Measurements from ENCODE around the gene TBC1D14.

Gene TBC1D14

DNA sequence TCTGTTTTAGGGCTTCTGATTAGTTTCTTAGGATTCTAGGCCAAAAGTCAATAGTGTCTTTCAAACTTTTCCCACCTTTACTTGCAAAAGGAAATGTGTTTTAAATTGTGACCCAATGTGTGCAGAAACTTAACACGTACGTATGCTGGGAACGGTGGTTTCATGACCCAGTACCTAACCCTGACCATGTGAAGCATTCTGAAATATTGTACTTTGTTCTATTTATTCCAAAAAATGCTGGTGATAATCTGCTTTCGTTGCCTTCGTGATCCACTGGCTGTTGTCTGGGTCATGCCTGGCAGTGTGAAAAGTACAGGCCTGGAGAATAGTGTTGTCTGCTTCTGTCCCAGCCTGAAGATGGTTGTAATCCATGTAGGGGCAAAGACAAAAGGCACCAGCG lies 106.9 kb downstream of the TBC1D14 start:
- no peak for DNase-seq

DNA sequence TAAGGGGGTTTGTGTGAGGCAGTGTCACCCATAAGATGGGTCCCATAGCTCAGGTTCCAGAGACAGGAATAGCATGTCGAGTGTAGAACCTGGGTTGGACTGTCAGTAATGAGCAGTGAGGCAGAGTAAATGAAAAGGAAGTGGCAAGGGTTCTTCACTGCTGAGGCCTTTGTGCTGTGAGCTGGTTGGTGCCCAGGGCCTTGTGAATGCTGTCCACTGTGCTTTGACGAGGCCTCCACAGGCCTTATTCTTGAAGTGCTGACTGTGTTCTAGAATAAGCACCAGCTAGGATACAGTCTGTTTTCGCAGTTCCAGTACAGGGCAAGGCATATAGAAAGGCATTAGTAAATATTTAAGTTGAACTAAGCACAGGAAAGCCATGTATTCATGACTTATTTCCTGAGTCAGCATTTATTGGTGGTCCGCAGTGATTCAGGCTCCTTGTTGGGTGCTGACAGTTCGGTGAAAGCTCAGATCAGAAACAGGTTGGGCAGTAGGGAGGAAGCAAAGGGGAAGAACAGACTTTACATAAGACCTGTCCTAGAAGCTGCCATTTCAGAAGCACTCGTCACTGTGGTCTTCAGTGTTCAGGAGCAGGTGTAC lies 107.9 kb downstream of the TBC1D14 start:
- DNase-seq, result peak in 13 of 56 donors; percentile 6 to 57 (median 28)

DNA sequence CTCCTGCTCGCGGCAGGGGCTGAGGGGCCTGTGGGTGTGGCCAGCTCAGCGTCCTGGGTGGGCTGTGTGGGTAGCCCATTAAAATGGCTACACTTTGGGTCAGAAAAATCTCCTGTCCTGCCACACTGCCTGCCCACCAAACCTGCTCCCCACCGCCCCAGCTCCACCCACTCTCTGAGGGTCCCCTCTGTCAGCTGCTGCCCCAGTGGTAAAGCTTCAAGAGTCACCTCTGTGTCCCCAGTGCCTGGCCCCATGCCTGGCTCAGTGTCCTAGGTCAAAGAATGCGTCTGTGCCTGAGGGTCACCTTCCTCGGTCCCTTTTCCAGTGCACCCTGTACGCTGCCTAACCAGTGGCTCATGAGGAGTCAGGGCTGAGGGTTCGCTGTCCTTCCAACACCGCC lies 108.7 kb downstream of the TBC1D14 start:
- no peak for DNase-seq

DNA sequence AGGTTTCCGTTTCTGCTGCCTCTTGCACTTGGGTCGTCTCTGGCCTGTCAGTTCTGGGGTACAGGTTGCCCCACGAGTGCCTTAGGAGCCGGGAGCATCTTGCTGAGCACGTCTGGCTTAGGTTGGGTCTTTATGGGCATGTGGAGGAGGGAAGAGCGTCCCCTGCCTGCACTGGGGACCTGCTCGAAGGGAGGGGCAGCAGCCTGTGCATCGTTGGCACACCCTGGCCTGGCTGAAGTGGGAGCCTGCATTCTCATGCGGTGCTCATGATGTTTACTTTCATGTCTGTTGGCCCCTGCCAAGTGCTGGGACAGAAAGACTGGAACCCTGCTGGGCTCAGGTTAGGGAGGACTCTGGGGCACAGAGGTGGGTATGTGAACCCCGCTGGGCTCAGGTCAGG lies 109.7 kb downstream of the TBC1D14 start:
- DNase-seq, result no peak

DNA sequence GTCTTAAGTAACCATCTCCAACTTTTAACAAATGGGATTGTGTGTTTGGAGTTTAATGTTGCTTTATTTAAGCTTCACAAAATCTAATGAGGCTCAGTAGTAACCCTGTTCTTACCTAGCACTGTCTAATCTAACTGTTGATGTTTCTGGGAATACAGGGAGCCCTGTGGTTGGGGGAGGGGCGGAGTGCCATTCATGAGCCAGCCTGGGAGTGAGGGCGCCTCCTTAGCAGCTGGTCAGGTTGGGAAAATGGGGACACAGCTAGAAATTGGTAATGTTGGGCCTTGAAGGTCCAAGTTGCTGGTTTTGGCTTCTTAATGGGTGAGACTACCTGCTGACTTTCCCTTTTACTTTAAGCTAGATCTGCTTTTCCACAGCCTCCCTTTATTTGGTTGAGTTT lies 110.7 kb downstream of the TBC1D14 start:
- no peak for DNase-seq

DNA sequence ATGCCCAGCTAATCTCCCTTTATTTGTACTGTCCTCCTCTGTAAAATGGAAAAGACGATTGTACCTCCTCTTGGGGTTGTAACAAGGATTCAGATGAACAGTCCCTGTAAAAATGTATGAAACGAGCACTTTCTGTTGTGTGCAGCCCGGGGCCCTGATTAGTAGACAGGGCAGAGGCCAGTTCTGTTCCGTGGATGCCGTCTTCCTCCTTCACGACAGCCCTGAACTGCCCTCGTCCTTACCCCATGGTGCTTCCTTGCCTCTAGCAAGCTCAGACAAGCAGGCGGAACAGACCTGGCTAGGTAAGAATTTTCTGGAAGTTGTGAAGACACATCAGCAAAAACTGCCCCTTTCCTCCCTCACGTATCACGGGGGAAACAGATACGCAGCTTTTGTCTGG lies 111.2 kb downstream of the TBC1D14 start:
- no peak for DNase-seq

DNA sequence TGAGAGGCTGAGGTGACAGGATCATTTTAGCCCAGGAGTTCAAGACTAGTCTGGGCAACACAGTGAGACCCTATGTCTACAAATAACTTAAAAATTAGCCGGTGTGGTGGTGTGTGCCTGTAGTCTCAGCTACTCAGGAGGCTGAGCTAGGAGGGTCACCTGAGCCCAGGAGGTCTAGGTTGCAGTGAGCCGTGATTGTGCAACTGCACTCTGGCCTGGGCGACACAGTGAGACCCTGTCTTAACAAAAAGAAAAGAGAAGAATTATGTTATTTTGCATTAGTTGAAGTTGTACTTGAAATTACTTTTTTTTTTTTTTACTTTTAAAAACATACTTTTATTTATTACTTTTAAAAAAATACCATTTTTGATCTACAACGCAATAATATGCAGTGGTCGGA lies 111.7 kb downstream of the TBC1D14 start:
- no peak for DNase-seq

DNA sequence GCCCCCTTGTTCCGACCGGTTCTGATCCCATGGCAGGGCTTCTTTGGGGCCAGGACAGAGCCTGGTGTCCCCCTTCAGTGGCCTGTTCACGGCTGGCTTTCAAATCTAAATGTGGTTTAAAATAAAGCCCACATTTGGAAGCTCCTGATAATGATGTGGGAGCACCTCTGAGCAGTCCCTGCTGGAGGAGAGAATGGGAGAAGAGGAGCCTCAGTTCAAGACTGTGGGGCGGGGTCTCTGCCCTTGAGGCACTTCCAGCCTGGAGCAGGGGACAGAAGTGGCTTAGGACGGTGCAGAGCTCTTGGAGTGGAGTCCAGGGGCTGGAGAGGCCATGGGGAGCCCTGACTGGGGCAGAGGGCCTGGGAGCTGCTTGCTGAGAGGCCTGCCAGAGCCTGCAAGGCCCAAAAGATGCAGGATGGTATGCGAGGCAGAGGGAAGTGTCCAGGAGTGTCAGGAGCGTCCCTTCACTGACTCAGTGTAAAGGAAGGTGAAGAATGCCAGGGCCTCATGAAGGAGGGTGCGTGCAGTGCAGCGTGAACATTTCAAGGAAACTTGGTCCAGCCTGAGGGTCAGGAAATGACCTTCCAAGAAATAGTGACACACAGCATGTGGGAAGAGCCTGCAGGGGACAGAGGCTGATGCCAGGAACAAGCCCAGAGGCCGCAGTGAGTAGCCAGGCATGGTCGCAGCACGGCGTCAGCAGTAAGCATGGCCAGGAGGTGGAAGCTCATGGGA lies 112.5 kb downstream of the TBC1D14 start:
- DNase-seq, result no peak

DNA sequence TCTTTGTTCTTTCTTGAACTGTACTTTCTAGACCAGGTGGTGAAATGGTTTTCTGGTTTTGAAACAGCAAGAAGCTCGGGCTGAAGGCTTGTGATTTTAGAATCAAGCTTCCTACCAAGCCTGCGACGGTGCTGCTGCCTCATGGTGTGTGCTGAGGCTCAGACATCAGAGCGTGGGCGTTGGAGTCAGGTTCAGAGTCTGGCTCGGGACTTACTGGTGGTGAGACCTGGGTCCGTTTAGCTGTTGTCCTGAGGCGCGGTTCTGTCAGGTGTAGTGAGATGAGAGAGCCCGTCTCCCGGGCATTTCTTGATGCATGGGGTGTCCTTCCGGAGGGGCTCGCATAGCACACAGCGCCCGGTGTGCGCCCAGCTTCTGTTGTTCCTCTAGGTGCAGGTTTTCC lies 113.9 kb downstream of the TBC1D14 start:
- DNase-seq, result no peak

DNA sequence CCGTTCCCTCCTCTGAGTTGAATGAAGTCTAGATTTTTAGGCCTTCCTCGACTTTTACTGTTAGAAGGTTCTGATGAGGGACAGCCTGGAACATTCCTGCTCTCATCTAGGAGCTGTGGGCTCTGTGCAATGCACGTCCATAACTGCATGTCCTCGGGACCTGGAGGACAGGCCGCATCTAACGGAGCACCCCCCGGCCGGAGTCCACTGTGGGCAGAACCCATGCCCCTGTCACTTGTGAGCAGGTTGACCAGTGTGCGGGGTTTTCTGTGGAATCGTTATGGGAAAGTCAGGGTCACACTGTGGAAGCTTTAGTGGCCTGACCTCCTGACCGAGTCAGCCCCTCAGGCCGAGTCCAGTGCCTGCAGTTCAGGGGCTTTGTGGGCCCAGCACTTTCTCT lies 114.3 kb downstream of the TBC1D14 start:
- no peak for DNase-seq

DNA sequence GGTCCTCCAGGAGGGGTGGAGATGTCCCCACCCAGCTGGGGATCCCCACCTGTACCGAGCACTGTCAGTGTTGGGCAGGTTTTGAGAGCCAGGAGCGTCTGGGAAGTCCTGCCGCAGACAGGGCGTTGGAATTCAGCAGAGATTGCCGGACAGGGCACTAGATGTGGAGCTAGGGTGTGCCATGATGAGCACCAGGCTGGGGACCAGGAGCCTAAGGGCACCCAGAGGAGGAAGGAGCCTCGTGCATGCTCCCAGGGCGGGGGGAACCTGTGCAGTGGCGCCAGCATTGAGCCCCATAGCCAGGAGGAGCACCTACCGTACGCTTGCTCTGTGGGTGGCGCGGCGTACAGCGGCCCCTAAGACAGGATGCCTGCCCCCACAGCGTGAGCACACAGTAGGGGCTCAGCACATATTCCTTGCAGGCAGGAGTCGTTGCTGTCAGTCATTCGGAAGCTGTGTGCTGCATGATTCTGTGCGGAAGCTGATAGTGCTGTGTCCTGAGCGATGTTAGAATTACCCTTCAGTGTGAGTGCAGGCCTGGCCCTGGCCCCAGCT lies 114.8 kb downstream of the TBC1D14 start:
- DNase-seq, result no peak

DNA sequence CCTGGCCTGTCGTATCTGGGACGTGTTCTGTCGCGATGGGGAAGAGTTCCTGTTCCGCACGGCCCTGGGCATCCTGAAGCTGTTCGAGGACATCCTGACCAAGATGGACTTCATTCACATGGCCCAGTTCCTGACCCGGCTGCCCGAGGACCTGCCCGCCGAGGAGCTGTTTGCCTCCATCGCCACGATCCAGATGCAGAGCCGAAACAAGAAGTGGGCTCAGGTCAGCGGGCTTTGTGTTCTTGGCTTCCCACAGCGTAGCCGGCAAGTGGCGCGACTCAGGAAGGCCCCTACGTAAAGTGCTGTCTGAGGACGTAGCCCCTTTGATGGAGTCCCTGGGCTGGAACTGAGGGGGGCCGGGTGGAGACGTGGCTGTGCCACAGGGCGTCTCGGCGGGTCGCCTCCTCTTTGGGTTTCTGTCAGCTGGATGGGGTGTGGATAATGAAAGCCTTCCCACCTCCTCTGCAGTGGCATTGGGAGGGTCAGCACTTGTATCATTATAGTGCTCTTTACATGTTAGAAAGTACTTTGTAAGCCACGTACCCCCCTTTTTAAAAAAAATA lies 115.5 kb downstream of the TBC1D14 start:
- no peak for DNase-seq

DNA sequence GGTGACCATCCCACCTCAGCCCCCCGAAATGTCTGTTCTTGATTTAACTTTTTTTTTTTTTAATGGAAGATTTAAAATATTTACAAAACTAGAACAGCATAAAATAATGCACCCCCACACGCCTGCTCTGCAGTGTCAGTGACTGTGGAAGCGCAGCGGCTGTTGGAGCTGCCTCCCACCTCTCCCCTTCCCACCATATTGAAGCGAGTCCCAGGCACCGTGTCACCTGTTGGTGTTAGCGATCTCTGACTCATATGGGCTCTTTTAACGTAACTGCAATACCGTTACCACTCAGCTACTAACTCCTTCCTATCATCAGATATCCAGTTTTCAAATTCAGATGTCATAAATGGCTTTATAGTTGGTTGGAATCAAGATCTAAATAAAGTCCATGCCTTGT lies 116.5 kb downstream of the TBC1D14 start:
- DNase-seq, result peak in 20 of 56 donors; percentile 5 to 71 (median 37)

DNA sequence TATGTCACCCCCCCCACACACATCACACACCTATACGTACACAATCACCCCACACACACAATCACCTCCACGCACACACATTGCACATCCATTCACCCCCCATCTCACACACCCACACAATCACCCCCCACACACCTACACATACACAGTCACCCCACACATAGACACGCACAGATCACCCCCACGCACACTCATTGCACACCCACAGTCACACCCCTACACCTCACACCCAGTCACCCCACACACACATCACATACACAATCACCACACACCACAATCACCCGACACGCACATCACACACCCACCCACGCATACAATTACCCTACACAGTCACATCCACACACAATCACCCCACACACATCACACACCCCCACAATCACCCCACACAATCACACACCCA lies 117.7 kb downstream of the TBC1D14 start:
- DNase-seq, result no peak

DNA sequence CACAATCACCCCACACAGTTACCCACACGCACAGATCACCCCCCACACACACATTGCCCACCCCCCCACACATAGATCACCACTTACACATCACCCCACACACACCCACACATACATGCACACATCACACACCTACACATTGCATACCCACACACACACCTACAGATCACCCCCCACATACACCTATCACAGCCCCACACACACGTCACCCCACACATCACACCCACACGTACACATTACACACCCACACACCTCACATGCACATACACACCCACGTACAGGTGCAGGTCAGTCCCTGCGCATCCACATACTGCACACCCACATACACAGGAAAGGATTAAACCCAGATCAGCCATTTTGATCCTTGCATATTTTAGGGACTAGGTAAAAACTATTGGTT lies 118.3 kb downstream of the TBC1D14 start:
- no peak for DNase-seq

DNA sequence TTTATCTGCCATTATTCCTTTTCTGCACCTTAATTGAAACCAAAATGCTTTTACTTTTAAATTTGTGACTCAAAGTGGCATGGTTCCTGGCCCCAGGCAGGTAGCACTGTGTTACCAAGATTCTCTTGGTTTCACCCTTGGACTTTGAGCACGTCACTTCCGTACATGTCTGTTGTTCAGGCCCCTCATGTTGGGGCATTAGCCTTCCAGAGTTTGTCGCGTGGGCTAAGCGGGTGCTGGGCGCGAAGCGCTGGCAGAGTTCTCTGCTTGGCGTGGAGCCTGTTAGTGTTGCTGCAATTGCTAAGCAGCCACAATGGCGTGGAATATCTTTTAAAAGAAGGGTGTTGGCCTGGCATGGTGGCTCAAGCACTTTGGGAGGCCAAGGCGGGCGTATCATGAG lies 119.6 kb downstream of the TBC1D14 start:
- peak in 3 of 56 donors; percentile 16 to 26 (median 24) for DNase-seq

DNA sequence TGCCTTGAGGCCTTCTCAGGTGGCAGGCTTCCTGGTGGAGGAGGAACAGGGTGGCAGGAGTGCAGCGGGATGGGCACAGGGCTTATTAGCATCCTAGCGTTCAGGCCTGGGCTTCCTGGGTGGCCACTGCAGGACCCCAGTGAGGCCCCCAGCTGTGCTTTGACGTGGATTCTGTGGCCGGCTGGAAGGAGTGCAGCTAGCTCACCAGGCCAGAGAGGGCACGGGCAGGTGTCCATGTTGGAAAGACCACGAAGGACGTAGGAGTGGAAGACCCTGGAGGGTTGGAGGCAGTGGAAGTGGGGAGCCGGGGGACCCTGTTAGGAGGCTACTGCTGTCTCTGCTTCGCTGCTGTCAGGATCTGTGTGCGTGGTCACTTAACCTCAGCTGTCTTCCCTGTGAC lies 120.3 kb downstream of the TBC1D14 start:
- DNase-seq, result no peak

DNA sequence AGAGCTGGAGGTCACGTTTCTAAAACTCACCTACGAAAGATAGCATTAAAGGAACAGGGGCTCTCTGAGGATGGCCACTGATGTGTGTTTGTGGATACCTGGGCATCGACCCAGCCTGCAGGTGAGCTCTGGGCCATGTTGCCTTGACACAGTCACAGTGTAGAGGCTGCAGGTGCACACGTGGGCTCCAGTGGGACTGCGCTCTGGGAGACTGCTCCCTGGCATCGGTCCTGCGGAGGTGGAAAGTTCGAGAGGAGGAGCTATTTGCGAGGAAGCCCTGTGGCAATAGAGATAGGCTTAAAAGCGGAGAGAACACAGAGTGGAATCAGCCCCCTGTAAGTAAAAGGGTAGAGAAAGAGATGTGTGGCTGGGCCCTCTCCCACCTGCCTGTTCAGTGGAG lies 121.2 kb downstream of the TBC1D14 start:
- DNase-seq, result no peak

DNA sequence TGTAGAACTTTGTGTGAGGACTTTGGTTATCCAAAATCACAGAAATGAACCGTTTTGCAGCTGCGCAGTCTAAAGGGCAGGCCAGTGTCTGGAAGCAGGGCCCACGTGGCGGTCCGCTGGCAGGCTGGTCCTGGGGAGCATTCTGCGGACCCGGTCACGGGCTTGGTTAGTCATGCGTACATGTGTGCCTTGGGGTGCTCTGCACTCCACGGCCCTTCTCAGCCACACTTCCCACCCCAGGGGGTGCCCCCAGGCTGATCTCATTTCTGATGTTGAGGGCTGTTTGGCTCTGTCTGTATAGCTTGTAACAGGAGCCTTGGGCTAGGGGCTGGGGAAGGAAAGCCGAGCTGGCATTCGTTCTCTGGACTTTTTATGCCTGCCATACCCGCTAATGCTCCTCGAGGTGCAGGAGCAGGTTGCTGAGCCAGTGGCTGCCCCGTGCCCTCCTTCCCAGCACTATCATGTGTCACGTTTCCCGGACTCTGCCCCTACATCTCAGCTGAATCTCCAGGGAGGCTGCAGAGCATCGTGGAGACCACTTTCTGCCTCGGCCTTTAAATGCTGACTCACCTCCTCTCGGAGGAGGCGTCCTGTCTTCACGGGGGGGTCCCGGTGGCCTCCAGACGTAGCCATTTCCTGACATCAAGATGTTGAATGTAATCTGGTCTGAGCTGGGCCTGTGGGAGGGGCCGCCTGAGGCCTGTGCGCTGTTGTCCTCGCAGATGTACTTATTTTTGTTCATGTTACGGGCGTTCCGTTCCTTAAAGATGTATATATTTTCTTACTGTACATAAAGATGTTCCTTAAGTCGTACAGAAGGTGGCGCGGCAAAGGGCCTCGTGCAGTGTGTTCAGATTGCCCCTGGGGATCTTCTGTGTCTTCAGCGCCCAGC lies 122.2 kb downstream of the TBC1D14 start:
- DNase-seq, result no peak

DNA sequence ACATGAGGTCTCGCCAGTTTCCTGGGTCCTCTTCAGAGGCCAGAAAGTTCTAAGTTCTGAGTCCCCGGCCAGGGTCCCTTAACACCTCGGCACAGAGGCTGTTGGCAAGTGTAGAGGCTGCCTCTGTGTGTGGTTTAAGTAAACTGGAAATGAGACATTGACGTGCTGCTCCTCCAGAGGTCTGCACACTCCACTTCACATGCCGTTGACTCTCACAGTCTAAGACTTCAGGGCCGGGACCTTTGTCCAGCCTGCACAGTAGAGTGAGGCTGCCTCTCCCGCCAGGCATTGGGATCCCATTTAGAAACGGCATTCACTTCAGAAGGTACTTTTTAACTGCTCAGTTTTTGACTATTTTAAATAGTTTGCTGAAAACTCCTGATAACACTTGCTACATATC lies 123.0 kb downstream of the TBC1D14 start:
- no peak for DNase-seq

DNA sequence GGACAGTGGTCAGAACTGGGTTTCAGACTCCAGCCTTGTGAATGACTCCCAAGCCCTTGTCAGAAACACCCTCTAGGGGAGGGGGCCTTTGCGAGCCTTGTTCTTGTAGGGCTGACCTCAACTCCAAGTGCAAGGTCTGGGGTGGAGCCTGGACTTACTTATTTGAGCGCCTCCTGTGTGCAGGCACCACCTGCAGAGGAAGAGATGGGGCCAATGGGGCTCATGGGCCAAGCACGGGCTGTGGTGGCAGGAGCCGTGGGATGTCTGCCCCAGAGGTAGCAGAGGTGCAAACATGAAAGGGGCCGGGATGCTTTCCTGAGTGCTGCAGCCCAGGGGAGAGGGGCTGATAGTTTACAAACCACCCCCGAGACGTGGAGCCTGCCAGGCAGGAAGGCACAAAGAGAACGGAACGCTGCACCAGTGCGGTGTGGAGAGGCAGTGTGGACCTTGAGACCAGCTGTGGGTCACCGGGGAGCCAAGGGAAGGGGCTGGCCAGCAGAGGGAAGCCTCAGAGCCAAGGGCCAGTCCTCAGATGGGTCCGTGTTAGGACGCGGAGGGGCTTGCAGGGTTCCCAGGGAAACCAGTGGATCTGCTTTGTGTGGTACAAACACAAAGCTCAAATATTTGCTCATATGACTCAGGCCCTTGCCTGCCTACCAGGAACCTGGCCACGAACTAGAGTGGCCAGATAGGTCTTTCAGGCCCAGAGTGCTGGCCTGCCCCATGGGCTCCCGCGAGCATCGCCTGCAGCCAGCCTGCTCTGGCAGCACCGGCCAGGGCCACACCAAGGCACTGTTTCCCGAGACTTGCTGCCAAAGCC lies 124.8 kb downstream of the TBC1D14 start:
- DNase-seq, result peak in 5 of 56 donors; percentile 7 to 46 (median 21)

Measured in nucleus accumbens (tissue), 56 donors.